HUES48 (cell line): ENCODE results near the gene ITGB8.

Experiments used
- H3K27ac ChIP-seq: one replicate; pipeline ENCODE4 v1.7.0; 2013; ENCODE audit warnings: low read depth, low read length, inconsistent platforms
- H3K27me3 ChIP-seq: 2 replicates; pipeline ENCODE4 v1.6.1; 2013; ENCODE audit warnings: mild to moderate bottlenecking, low read length; ENCODE audit not compliant: control insufficient read depth, insufficient read depth
- H3K36me3 ChIP-seq: 2 replicates; pipeline ENCODE4 v1.6.1; 2013; ENCODE audit warnings: low read length; ENCODE audit not compliant: control insufficient read depth, insufficient read depth
- H3K4me1 ChIP-seq: 2 replicates; pipeline ENCODE4 v1.6.1; 2013; ENCODE audit warnings: mild to moderate bottlenecking, low read length; ENCODE audit not compliant: control insufficient read depth, insufficient read depth
- H3K4me3 ChIP-seq: 2 replicates; pipeline ENCODE4 v1.5.1; 2013; ENCODE audit warnings: mild to moderate bottlenecking, low read depth, low read length
- H3K9ac ChIP-seq: 2 replicates; pipeline ENCODE4 v1.6.1; 2013; ENCODE audit warnings: mild to moderate bottlenecking, low read depth, low read length, moderate library complexity
- H3K9me3 ChIP-seq: 2 replicates; pipeline ENCODE4 v1.6.1; 2013; ENCODE audit warnings: low read length; ENCODE audit not compliant: control insufficient read depth, insufficient read depth

ITGB8 gene

GRCh38 chr7:20402747-20403230, 72.1 kb downstream of the ITGB8 start:
- no peaks in the 10 kb centered on the region for H3K9me3 ChIP-seq
- peaks cover 4% of the 10 kb centered on the region; the same call in 1 of the 2 replicates for H3K4me1 ChIP-seq

GRCh38 chr7:20403331-20403730, 72.6 kb downstream of the ITGB8 start:
- H3K27me3 ChIP-seq, result no peaks in the 10 kb centered on the region
- no peak overlapping the region for H3K27ac ChIP-seq
- peaks cover 6% of the 10 kb centered on the region; the same call in 1 of the 2 replicates for H3K4me1 ChIP-seq
- no peak overlapping the region for H3K4me3 ChIP-seq
- H3K9me3 ChIP-seq, result no peaks in the 10 kb centered on the region
- H3K9ac ChIP-seq, result no peak overlapping the region
- H3K36me3 ChIP-seq, result no peaks in the 10 kb centered on the region

More at GRCh38 chr7:20402747-20403230, 72.1 kb downstream of the ITGB8 start:
- Histone ChIP-seq H3K27me3 (no peaks in the 10 kb centered on the region), H3K4me3 (no peak overlapping the region), H3K36me3 (no peaks in the 10 kb centered on the region), H3K27ac (no peak overlapping the region), H3K9ac (no peak overlapping the region)

GRCh38 chr7:20404320-20404719, 73.6 kb downstream of the ITGB8 start:
- Histone ChIP-seq H3K4me3 (no peak overlapping the region), H3K27ac (no peak overlapping the region), H3K4me1 (peaks cover 6% of the 10 kb centered on the region; the same call in 1 of the 2 replicates), H3K36me3 (no peaks in the 10 kb centered on the region), H3K27me3 (no peaks in the 10 kb centered on the region), H3K9ac (no peak overlapping the region), H3K9me3 (no peaks in the 10 kb centered on the region)

GRCh38 chr7:20407585-20408466, 77.1 kb downstream of the ITGB8 start:
- H3K9me3 ChIP-seq, result no peaks in the 10 kb centered on the region
- 0 out of 2 replicates have a peak, but pooled peaks cover 8% of the 10 kb centered on the region for H3K36me3 ChIP-seq
- H3K27me3 ChIP-seq, result no peaks in the 10 kb centered on the region
- H3K4me1 ChIP-seq, result 0 out of 2 replicates have a peak, but pooled peaks cover 3% of the 10 kb centered on the region
- H3K9ac ChIP-seq, result no peak overlapping the region
- H3K4me3 ChIP-seq, result no peak overlapping the region
- H3K27ac ChIP-seq, result no peak overlapping the region

- Histone ChIP-seq H3K9me3 (no peaks in the 10 kb centered on the region), H3K4me3 (no peak overlapping the region), H3K27ac (no peak overlapping the region), H3K4me1 (0 out of 2 replicates have a peak, but pooled peaks cover 3% of the 10 kb centered on the region), H3K27me3 (no peaks in the 10 kb centered on the region), H3K9ac (no peak overlapping the region), H3K36me3 (0 out of 2 replicates have a peak, but pooled peaks cover 8% of the 10 kb centered on the region)
These were observed 77.7 kb downstream of the ITGB8 start for GRCh38 chr7:20408467-20408826.

GRCh38 chr7:20409961-20410360, 79.3 kb downstream of the ITGB8 start:
- 0 out of 2 replicates have a peak, but pooled peaks cover 8% of the 10 kb centered on the region for H3K36me3 ChIP-seq

GRCh38 chr7:20411372-20411771, 80.7 kb downstream of the ITGB8 start:
- H3K9ac ChIP-seq, result no peak overlapping the region
- H3K36me3 ChIP-seq, result 0 out of 2 replicates have a peak, but pooled peaks cover 8% of the 10 kb centered on the region
- no peak overlapping the region for H3K4me3 ChIP-seq
- no peaks in the 10 kb centered on the region for H3K9me3 ChIP-seq
- 0 out of 2 replicates have a peak, but pooled peaks cover 3% of the 10 kb centered on the region for H3K4me1 ChIP-seq
- no peak overlapping the region for H3K27ac ChIP-seq
- H3K27me3 ChIP-seq, result no peaks in the 10 kb centered on the region

More at GRCh38 chr7:20409961-20410360, 79.3 kb downstream of the ITGB8 start:
- H3K9me3 ChIP-seq, result no peaks in the 10 kb centered on the region
- H3K9ac ChIP-seq, result no peak overlapping the region
- H3K27me3 ChIP-seq, result no peaks in the 10 kb centered on the region
- H3K4me3 ChIP-seq, result no peak overlapping the region
- H3K4me1 ChIP-seq, result 0 out of 2 replicates have a peak, but pooled peaks cover 3% of the 10 kb centered on the region
- no peak overlapping the region for H3K27ac ChIP-seq

GRCh38 chr7:20412032-20412431, 81.3 kb downstream of the ITGB8 start:
- 0 out of 2 replicates have a peak, but pooled peaks cover 8% of the 10 kb centered on the region for H3K36me3 ChIP-seq
- no peak overlapping the region for H3K4me3 ChIP-seq
- 0 out of 2 replicates have a peak, but pooled peaks cover 3% of the 10 kb centered on the region for H3K4me1 ChIP-seq
- no peaks in the 10 kb centered on the region for H3K27me3 ChIP-seq
- H3K27ac ChIP-seq, result no peak overlapping the region
- no peaks in the 10 kb centered on the region for H3K9me3 ChIP-seq
- no peak overlapping the region for H3K9ac ChIP-seq

- no peaks in the 10 kb centered on the region for H3K27me3 ChIP-seq
- no peaks in the 10 kb centered on the region for H3K36me3 ChIP-seq
- no peaks in the 10 kb centered on the region for H3K4me1 ChIP-seq
- H3K27ac ChIP-seq, result no peak overlapping the region
- H3K9me3 ChIP-seq, result no peaks in the 10 kb centered on the region
- H3K4me3 ChIP-seq, result no peak overlapping the region
- no peak overlapping the region for H3K9ac ChIP-seq
These were observed 86.6 kb downstream of the ITGB8 start for GRCh38 chr7:20417260-20417659.

GRCh38 chr7:20417675-20418382, 87.1 kb downstream of the ITGB8 start:
- Histone ChIP-seq H3K27ac (no peak overlapping the region), H3K27me3 (no peaks in the 10 kb centered on the region), H3K4me1 (no peaks in the 10 kb centered on the region), H3K4me3 (no peak overlapping the region), H3K9ac (no peak overlapping the region), H3K36me3 (no peaks in the 10 kb centered on the region), H3K9me3 (no peaks in the 10 kb centered on the region)
